GM13977 (cell line): ENCODE results near the gene CTIF.

Experiments
- DNase-seq: peaks from one replicate; pipeline ENCODE4 v3.0.0; 2012; ENCODE audit warnings: low spot score
- CTCF ChIP-seq: IDR thresholded peaks from 2 replicates; pipeline ENCODE4 v1.5.1; 2012; ENCODE audit warnings: mild to moderate bottlenecking, control low read depth; ENCODE audit not compliant: insufficient read depth; ENCODE audit errors: extremely low read depth, missing control alignments
- in situ Hi-C: fragments of 300-500 bp; cut with MboI; formaldehyde crosslinking; loops from one replicate; pipeline ENCODE4 v1.12.0; 2022; ENCODE audit warnings: low sequenced_read_pairs, low pct_unique_long_range_greater_than_20kb, mixed read lengths, inconsistent platforms; ENCODE audit not compliant: unreplicated experiment

CTIF gene

GRCh38 chr18:48754993-48755473 lies 216.2 kb downstream of the CTIF start:
- DNase-seq = peak; percentile 77
- TF ChIP-seq CTCF = no peak
- in situ Hi-C loops = no loop called here

- DNase-seq = no peak
- in situ Hi-C loops = no loop called here
- TF ChIP-seq CTCF = no peak
These were observed 217.8 kb downstream of the CTIF start for GRCh38 chr18:48756511-48757226.

GRCh38 chr18:48757367-48757766 lies 218.5 kb downstream of the CTIF start:
- DNase-seq = no peak
- in situ Hi-C loops = no loop called here
- TF ChIP-seq CTCF = no peak

- no peak for TF ChIP-seq CTCF
- no peak for DNase-seq
- in situ Hi-C loops = no loop called here
These were observed 219.1 kb downstream of the CTIF start for GRCh38 chr18:48757906-48758305.

- in situ Hi-C loops = no loop called here
- TF ChIP-seq CTCF = no peak
- DNase-seq = no peak
These were observed 222.8 kb downstream of the CTIF start for GRCh38 chr18:48761582-48761981.

GRCh38 chr18:48762022-48762421 lies 223.2 kb downstream of the CTIF start:
- in situ Hi-C loops = no loop called here
- no peak for DNase-seq
- TF ChIP-seq CTCF = no peak
